PFSK-1 (cell line): ENCODE results near the gene GPC6.

Experiments
- POLR2AphosphoS5 ChIP-seq: IDR thresholded peaks from 2 replicates; pipeline ENCODE4 v1.6.1; 2012; ENCODE audit warnings: low read depth, mild to moderate bottlenecking, control low read depth, low read length, moderate library complexity
- REST ChIP-seq, 2 experiments: IDR thresholded peaks; 2 replicates each; pipeline versions ENCODE4 v1.6.1 to v1.8.0; 2011 to 2012; ENCODE audit warnings: low read depth in 2 of 2, low read length in 2 of 2, control low read depth in 1 of 2, inconsistent platforms in 1 of 2, mild to moderate bottlenecking in 1 of 2, moderate library complexity in 1 of 2; ENCODE audit not compliant: insufficient read depth in 1 of 2
- SIN3A ChIP-seq: IDR thresholded peaks from 2 replicates; pipeline ENCODE4 v1.6.1; 2012; ENCODE audit warnings: mild to moderate bottlenecking, low read length, moderate library complexity, borderline replicate concordance; ENCODE audit not compliant: insufficient read depth
- TAF1 ChIP-seq: IDR thresholded peaks from 2 replicates; pipeline ENCODE4 v1.6.1; 2012; ENCODE audit warnings: low read length, control low read depth, borderline replicate concordance; ENCODE audit not compliant: insufficient read depth

GRCh38 chr13:93286047-93286446, 59.4 kb downstream of the GPC6 start:
- TF ChIP-seq REST (IDR thresholded peaks at IDR 0.05; ENCODE audit: insufficient read depth in 1 of 2, low read depth in 2 of 2, low read length in 2 of 2), result no peak
- TF ChIP-seq TAF1, result no peak
- TF ChIP-seq POLR2AphosphoS5, result no peak
- no peak for TF ChIP-seq SIN3A
